Stimulated activated naive B cell treated with anti-CD40 and anti-IgM and Interleukin-4, amounts not matched to agents 10 μg/mL and 1 μg/mL and 100 μg/mL, for 72 hours (primary cell): Measurements from ENCODE around the gene NDUFAF7.

Source experiments
- ATAC-seq, 2 donors: fragments of 150-1000 bp; cut with Tn5 transposase; replicated peaks; 2 replicates each; pipeline ENCODE4 v1.10.0; 2021; ENCODE audit warnings: moderate library complexity in 1 of 2
- DNase-seq: peaks from one replicate; pipeline ENCODE4 v3.0.0; 2021
- H3K27ac Mint-ChIP-seq: one replicate; pipeline ENCODE4 v1.8.0; 2022; ENCODE audit warnings: mild to moderate bottlenecking, mixed read lengths
- H3K27me3 Mint-ChIP-seq, 2 donors: one replicate each; pipeline ENCODE4 v1.8.0; 2022; ENCODE audit warnings: mixed read lengths in 2 of 2
- H3K36me3 Mint-ChIP-seq, 2 donors: one replicate each; pipeline ENCODE4 v1.8.0; 2022; ENCODE audit warnings: mixed read lengths in 2 of 2, mild to moderate bottlenecking in 1 of 2
- H3K4me1 Mint-ChIP-seq, 2 donors: one replicate each; pipeline ENCODE4 v1.8.0; 2022; ENCODE audit warnings: mixed read lengths in 2 of 2, mild to moderate bottlenecking in 1 of 2
- H3K4me3 Mint-ChIP-seq, 2 donors: one replicate each; pipeline ENCODE4 v1.8.0; 2022; ENCODE audit warnings: mild to moderate bottlenecking in 2 of 2, mixed read lengths in 2 of 2, moderate library complexity in 1 of 2
- H3K9me3 Mint-ChIP-seq, 2 donors: one replicate each; pipeline ENCODE4 v1.8.0; 2022; ENCODE audit warnings: mixed read lengths in 2 of 2, mild to moderate bottlenecking in 1 of 2

NDUFAF7 gene

GRCh38 chr2:37232131-37232933, 874 bp downstream of the NDUFAF7 start:
- no peak overlapping the region for H3K27ac Mint-ChIP-seq
- H3K4me1 Mint-ChIP-seq: peaks cover 14 to 26% of the 10 kb centered on the region in 2 donors
- ATAC-seq (peak; percentile 6 to 10), DNase-seq (no peak)
- no peak overlapping the region for H3K4me3 Mint-ChIP-seq
- H3K9me3 Mint-ChIP-seq: no peaks in the 10 kb centered on the region
- peaks cover 17 to 23% of the 10 kb centered on the region in 2 donors for H3K36me3 Mint-ChIP-seq
- H3K27me3 Mint-ChIP-seq: no peaks in the 10 kb centered on the region

- ATAC-seq (no peak), DNase-seq (no peak)
- Mint-ChIP-seq H3K4me1 (no peaks in the 10 kb centered on the region), H3K27me3 (no peaks in the 10 kb centered on the region), H3K27ac (no peak overlapping the region), H3K4me3 (no peak overlapping the region), H3K9me3 (no peaks in the 10 kb centered on the region), H3K36me3 (peaks cover 31 to 48% of the 10 kb centered on the region in 2 donors)
Measured at GRCh38 chr2:37243435-37243834, 12.0 kb downstream of the NDUFAF7 start.

DNA sequence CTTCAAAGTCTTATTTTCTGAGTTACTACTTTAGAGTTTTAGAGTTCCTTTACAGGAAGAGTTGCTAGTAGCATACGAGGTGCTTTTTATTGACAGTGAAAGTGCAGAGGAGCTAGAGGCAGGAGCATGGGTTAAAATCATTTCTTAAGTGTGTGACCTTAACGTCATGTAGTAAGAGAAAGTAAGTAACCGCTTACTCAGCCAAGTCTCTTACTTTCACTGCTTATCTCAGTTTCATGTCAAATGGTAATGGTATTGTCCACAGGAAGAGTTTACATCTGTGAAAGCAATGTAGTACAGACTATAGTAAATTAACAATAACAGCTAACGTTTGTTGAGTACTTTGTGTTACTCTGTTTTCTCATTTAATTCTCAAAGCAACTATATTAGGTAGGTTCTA, 12.6 kb downstream of the NDUFAF7 start:
- ATAC-seq: no peak
- Mint-ChIP-seq H3K4me1 (no peaks in the 10 kb centered on the region), H3K4me3 (no peak overlapping the region), H3K27me3 (no peaks in the 10 kb centered on the region), H3K9me3 (no peaks in the 10 kb centered on the region), H3K36me3 (peaks cover 31 to 49% of the 10 kb centered on the region in 2 donors), H3K27ac (no peak overlapping the region)
- DNase-seq: no peak

DNA sequence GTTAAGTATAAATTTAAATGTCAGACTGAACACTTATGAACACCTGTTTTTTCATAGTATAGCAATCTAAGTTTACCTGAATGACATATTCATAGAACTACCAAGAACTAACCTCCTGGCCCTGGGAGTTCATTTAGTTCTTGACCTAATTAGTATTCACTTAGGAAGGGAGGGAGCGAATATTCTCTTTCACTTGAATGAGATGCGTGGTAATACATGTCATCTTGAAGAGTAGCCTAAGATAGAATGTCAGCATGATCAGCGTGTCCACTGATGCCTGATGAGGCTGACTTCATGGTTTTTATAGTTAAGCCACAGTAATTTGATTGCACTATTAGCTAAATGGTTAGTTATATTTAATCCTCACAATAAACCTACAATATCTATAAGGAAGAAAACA, 13.3 kb downstream of the NDUFAF7 start:
- DNase-seq (no peak), ATAC-seq (no peak)
- Mint-ChIP-seq H3K36me3 (peaks cover 34 to 51% of the 10 kb centered on the region in 2 donors), H3K9me3 (no peaks in the 10 kb centered on the region), H3K4me1 (no peaks in the 10 kb centered on the region), H3K4me3 (no peak overlapping the region), H3K27ac (no peak overlapping the region), H3K27me3 (no peaks in the 10 kb centered on the region)

DNA sequence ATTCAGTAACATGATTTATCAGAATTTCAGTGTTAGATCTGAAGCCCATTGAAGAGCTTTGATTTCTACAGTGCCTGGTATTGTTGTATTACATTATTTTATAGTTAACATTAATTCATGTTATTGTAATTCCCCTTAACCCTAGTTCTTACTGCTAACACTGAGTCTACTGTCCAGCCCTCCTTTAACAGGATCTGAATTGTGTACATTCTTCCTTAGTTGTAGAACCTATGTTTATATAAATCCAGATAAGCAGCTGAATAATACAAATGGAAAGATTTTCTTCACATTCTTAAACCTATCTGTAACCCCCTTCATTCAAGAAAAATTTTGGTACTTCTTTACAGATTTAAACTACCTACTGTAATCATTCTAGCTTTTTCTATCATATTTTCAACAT, 14.7 kb downstream of the NDUFAF7 start:
- Mint-ChIP-seq H3K27me3 (no peaks in the 10 kb centered on the region), H3K4me3 (no peak overlapping the region), H3K27ac (peak overlapping the region; percentile 42)

DNA sequence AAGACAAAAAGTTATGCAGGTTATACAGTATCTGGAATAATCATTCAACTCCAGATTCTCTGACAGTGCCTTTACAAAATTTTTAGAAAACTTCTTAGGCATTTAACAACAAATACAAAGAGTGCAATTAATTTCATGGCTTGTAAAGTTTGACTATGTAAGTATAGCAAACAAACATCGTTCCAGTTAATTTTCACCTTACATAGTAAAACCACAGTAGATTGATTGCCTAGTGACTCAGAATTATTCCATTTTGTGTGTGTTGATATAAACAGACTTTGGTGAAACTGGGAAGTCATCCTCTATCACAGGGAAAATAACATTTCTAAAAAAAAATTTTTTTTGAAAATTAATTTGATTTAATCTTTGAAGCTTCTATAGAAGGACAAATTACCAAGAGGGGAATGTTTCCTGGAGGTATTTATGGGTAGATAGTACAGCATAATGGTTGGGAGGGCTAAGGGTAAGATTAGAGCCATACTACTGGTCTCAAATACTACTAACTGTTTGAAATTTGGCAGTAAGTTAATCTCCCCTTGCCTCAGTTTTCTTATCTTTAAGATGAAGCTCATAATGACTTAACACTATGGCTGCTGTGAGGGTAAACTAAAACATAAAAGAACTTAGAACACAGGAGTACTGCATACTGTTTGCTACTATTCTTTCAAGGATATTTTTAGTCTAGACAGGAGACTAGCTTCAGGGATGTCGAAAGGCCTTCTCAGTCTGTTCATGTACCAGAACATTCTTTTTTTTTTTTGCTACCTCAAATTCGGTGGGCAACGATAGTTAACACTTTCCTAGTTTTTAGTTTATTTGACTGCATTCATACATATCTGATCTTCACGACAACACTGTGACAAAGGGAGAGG, 19.6 kb downstream of the NDUFAF7 start:
- H3K27me3 Mint-ChIP-seq: no peaks in the 10 kb centered on the region
- ATAC-seq (no peak), DNase-seq (no peak)
- H3K4me1 Mint-ChIP-seq: no peaks in the 10 kb centered on the region
- no peak overlapping the region for H3K4me3 Mint-ChIP-seq
- H3K9me3 Mint-ChIP-seq: no peaks in the 10 kb centered on the region
- peak overlapping the region; percentile 53 for H3K27ac Mint-ChIP-seq
- H3K36me3 Mint-ChIP-seq: peaks cover 19 to 41% of the 10 kb centered on the region in 2 donors

More for the DNA sequence above, 14.7 kb downstream of the NDUFAF7 start:
- DNase-seq: no peak
- Mint-ChIP-seq H3K4me1 (no peaks in the 10 kb centered on the region), H3K9me3 (no peaks in the 10 kb centered on the region), H3K36me3 (peaks cover 33 to 48% of the 10 kb centered on the region in 2 donors)
- ATAC-seq: no peak

GRCh38 chr2:37262522-37262921, 31.1 kb downstream of the NDUFAF7 start:
- no peak for ATAC-seq
- H3K4me3 Mint-ChIP-seq: no peak overlapping the region

GRCh38 chr2:37263839-37264238, 32.4 kb downstream of the NDUFAF7 start:
- no peak overlapping the region for H3K4me3 Mint-ChIP-seq
- H3K27me3 Mint-ChIP-seq: no peaks in the 10 kb centered on the region
- peaks cover 12 to 18% of the 10 kb centered on the region in 2 donors for H3K4me1 Mint-ChIP-seq
- peaks cover 8 to 42% of the 10 kb centered on the region in 2 donors for H3K36me3 Mint-ChIP-seq
- no peak for ATAC-seq
- H3K27ac Mint-ChIP-seq: no peak overlapping the region
- no peaks in the 10 kb centered on the region for H3K9me3 Mint-ChIP-seq
- DNase-seq: no peak

More at GRCh38 chr2:37262522-37262921, 31.1 kb downstream of the NDUFAF7 start:
- H3K27me3 Mint-ChIP-seq: no peaks in the 10 kb centered on the region
- H3K4me1 Mint-ChIP-seq: peaks cover 12 to 18% of the 10 kb centered on the region in 2 donors
- H3K36me3 Mint-ChIP-seq: peaks cover 3 to 36% of the 10 kb centered on the region in 2 donors
- no peak for DNase-seq
- peak overlapping the region; percentile 71 for H3K27ac Mint-ChIP-seq
- no peaks in the 10 kb centered on the region for H3K9me3 Mint-ChIP-seq

- peaks cover 10 to 11% of the 10 kb centered on the region in 2 donors for H3K4me1 Mint-ChIP-seq
- H3K9me3 Mint-ChIP-seq: no peaks in the 10 kb centered on the region
- peaks cover 16 to 53% of the 10 kb centered on the region in 2 donors for H3K36me3 Mint-ChIP-seq
- DNase-seq (no peak), ATAC-seq (no peak)
- H3K4me3 Mint-ChIP-seq: no peak overlapping the region
- H3K27me3 Mint-ChIP-seq: no peaks in the 10 kb centered on the region
- H3K27ac Mint-ChIP-seq: no peak overlapping the region
Measured at GRCh38 chr2:37267685-37268084, 36.2 kb downstream of the NDUFAF7 start.

DNA sequence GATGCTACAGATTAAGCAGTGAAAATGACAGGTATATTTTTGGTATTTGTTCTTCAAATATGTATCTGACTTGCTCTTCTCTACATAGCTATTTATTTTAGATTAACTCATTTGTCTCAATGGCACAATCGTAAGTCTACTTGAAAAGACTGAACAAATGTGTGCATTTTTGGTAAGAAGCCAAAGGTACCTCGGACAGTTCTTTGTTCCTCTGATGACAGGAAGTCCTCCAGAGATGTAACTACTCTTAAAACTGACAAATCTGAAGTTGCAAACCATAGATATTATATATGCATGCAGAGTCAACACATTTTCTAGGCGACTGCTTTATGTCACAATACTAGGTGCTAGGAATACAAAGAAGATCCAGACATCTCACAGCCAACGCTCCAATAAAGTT, 36.7 kb downstream of the NDUFAF7 start:
- Mint-ChIP-seq H3K27me3 (no peaks in the 10 kb centered on the region), H3K36me3 (peaks cover 14 to 50% of the 10 kb centered on the region in 2 donors), H3K4me1 (peaks cover 7% of the 10 kb centered on the region in 2 donors), H3K27ac (no peak overlapping the region), H3K4me3 (no peak overlapping the region), H3K9me3 (no peaks in the 10 kb centered on the region)
- DNase-seq: no peak
- ATAC-seq: no peak

- DNase-seq (no peak), ATAC-seq (no peak)
- Mint-ChIP-seq H3K27me3 (no peaks in the 10 kb centered on the region), H3K4me1 (no peaks in the 10 kb centered on the region), H3K9me3 (no peaks in the 10 kb centered on the region), H3K36me3 (peaks cover 16 to 38% of the 10 kb centered on the region in 2 donors), H3K4me3 (no peak overlapping the region), H3K27ac (no peak overlapping the region)
Measured at GRCh38 chr2:37271376-37272067, 40.1 kb downstream of the NDUFAF7 start.

DNA sequence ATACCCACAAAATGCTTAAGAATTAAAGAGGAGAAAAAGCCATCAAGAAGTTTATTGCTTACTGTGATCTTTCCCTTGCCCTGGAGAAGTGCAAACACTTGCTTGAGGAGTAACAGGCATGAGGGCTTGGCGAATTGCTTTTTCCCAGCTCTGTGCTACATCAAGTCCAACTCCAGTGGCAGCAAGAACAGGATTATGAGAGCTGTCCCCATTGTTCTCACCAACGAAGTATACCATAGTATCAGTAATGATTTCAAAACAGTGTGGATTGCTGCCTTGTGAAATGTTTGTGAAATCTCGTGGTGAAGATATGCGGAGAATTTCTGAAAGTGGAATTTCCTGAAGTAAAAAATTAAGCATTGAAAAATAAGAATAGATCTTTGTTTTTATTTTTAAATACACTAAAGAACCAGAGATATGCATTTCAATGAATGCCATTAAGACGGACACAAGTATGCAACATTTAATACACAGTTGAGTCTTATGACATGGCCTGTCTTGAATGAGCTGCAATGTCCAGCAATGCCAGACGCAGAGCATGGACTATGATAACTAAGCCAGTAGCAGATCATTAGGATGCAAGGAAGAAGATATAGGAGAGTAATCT, 43.0 kb downstream of the NDUFAF7 start:
- H3K27me3 Mint-ChIP-seq: no peaks in the 10 kb centered on the region
- no peak overlapping the region for H3K27ac Mint-ChIP-seq
- H3K4me1 Mint-ChIP-seq: no peaks in the 10 kb centered on the region
- no peaks in the 10 kb centered on the region for H3K9me3 Mint-ChIP-seq
- ATAC-seq (no peak), DNase-seq (no peak)
- H3K4me3 Mint-ChIP-seq: no peak overlapping the region
- peaks cover 6 to 29% of the 10 kb centered on the region in 2 donors for H3K36me3 Mint-ChIP-seq

- no peaks in the 10 kb centered on the region for H3K9me3 Mint-ChIP-seq
- H3K36me3 Mint-ChIP-seq: peaks cover 7 to 22% of the 10 kb centered on the region in 2 donors
- H3K27me3 Mint-ChIP-seq: no peaks in the 10 kb centered on the region
- no peak overlapping the region for H3K4me3 Mint-ChIP-seq
- no peak overlapping the region for H3K27ac Mint-ChIP-seq
- no peaks in the 10 kb centered on the region for H3K4me1 Mint-ChIP-seq
- no peak for DNase-seq
- no peak for ATAC-seq
Measured at GRCh38 chr2:37276291-37276690, 44.8 kb downstream of the NDUFAF7 start.

DNA sequence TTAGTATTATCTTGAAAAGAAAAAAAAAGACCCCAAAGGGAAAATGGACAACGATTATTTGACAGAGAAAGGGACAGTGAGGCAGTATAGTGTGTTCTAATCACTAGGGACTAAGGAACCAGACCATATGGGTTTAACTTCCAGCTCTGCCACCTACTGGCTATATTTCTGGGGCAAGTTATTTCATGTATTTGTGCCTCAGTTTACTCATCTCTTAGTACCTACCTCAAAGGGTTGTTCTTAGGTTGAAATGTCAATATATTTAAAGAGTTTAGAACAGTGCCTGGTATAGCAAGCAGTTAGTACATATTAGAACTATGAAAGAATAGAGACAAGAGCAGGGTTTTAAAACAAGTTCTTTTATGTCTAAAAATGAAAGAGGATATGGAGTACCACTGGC, 50.5 kb downstream of the NDUFAF7 start:
- DNase-seq (no peak), ATAC-seq (no peak)
- no peak overlapping the region for H3K27ac Mint-ChIP-seq
- peaks cover 9 to 20% of the 10 kb centered on the region in 2 donors for H3K36me3 Mint-ChIP-seq
- H3K4me3 Mint-ChIP-seq: no peak overlapping the region
- H3K9me3 Mint-ChIP-seq: no peaks in the 10 kb centered on the region
- H3K4me1 Mint-ChIP-seq: no peaks in the 10 kb centered on the region
- no peaks in the 10 kb centered on the region for H3K27me3 Mint-ChIP-seq
